Occipital lobe (tissue), 2 donors: ENCODE data around the gene MTA2. TPM values are rescaled to one million over a fixed set of nuclear protein-coding genes. Genes with fewer than 3 reads are reported as not detected.
"Not testable (repeated sequence)": the region's sequence is repeated elsewhere in the genome, so short reads cannot be mapped to it uniquely, and the experiment has no call there.

Source experiments
- DNase-seq: peaks from one replicate; lab custom pipeline; 2025; lab: John Stamatoyannopoulos, UW
- total RNA-seq: library from RNA; depleted of rRNA; stranded (reverse); fragments of >200 nt; gene quantifications from one replicate; pipeline ENCODE4 v1.2.3, GENCODE V29; 2014

The MTA2 gene
- total RNA-seq: 129 TPM

- DNase-seq: peak; percentile 97
Observed at GRCh38 chr11:62601372-62602140, at the start of gene MTA2. Gene MTA2, minus strand, starts transcription at chr11:62601865. Its CDS starts 415 bp downstream, at chr11:62601450.

GRCh38 chr11:62650283-62650682, 48.6 kb upstream of the MTA2 start:
- not testable (repeated sequence) for DNase-seq

GRCh38 chr11:62649486-62649885, 47.8 kb upstream of the MTA2 start:
- no peak for DNase-seq

- DNase-seq: no peak
Observed at GRCh38 chr11:62648967-62649364, 47.3 kb upstream of the MTA2 start.

- DNase-seq: no peak
Observed at GRCh38 chr11:62648185-62648966, 46.7 kb upstream of the MTA2 start.

- no peak for DNase-seq
Observed at GRCh38 chr11:62647609-62648005, 45.9 kb upstream of the MTA2 start.

GRCh38 chr11:62646825-62647608, 45.4 kb upstream of the MTA2 start:
- no peak for DNase-seq

GRCh38 chr11:62645946-62646824, 44.5 kb upstream of the MTA2 start, which contains the start of gene GANAB:
Gene GANAB, minus strand, starts transcription at chr11:62646613. Its CDS starts 14 bp downstream, at chr11:62646599.
- peak; percentile 98 for DNase-seq

GRCh38 chr11:62645671-62645945, 43.9 kb upstream of the MTA2 start:
- no peak for DNase-seq

GRCh38 chr11:62644220-62644619, 42.6 kb upstream of the MTA2 start:
- no peak for DNase-seq

- DNase-seq: no peak
Observed at GRCh38 chr11:62632492-62632891, 30.8 kb upstream of the MTA2 start.

GRCh38 chr11:62627713-62628112, 26.0 kb upstream of the MTA2 start:
- DNase-seq: no peak

GRCh38 chr11:62622476-62623089, 20.9 kb upstream of the MTA2 start:
- DNase-seq: no peak

GRCh38 chr11:62621567-62622470, 20.2 kb upstream of the MTA2 start, which contains the start of gene B3GAT3:
Gene B3GAT3, minus strand, starts transcription at chr11:62621986. Its CDS starts 39 bp downstream, at chr11:62621947.
- DNase-seq: peak; percentile 97

- DNase-seq: no peak
Observed at GRCh38 chr11:62621027-62621566, 19.4 kb upstream of the MTA2 start.

GRCh38 chr11:62616957-62617356, 15.3 kb upstream of the MTA2 start:
- DNase-seq: not testable (repeated sequence)

GRCh38 chr11:62615521-62615920, 13.9 kb upstream of the MTA2 start:
- DNase-seq: no peak

- no peak for DNase-seq
Observed at GRCh38 chr11:62614275-62614674, 12.6 kb upstream of the MTA2 start.

GRCh38 chr11:62613291-62613778, 11.7 kb upstream of the MTA2 start:
- DNase-seq: no peak
